Ishikawa (cell line): ENCODE data around the gene MAD1L1.
A peak's percentile ranks its signal among the peaks of the same experiment; 100 is the strongest.

Experiments
- CEBPB ChIP-seq: IDR thresholded peaks from 2 replicates; pipeline ENCODE4 v1.6.1; 2012
- CREB1 ChIP-seq: IDR thresholded peaks from 2 replicates; pipeline ENCODE4 v1.6.1; 2012; ENCODE audit warnings: low read depth
- EGR1 ChIP-seq: IDR thresholded peaks from 2 replicates; pipeline ENCODE4 v1.6.1; 2012
- EP300 ChIP-seq: IDR thresholded peaks from 2 replicates; pipeline ENCODE4 v1.6.1; 2012; ENCODE audit warnings: borderline replicate concordance
- FOXM1 ChIP-seq: IDR thresholded peaks from 2 replicates; pipeline ENCODE4 v1.6.1; 2012; ENCODE audit warnings: low read depth, borderline replicate concordance
- NFIC ChIP-seq: IDR thresholded peaks from 2 replicates; pipeline ENCODE4 v1.6.1; 2012
- RAD21 ChIP-seq: IDR thresholded peaks from 2 replicates; pipeline ENCODE4 v1.6.1; 2012; ENCODE audit warnings: low read depth
- REST ChIP-seq: IDR thresholded peaks from 2 replicates; pipeline ENCODE4 v1.6.1; 2012; ENCODE audit warnings: low read depth, mild to moderate bottlenecking
- TAF1 ChIP-seq: IDR thresholded peaks from 2 replicates; pipeline ENCODE4 v1.6.1; 2012; ENCODE audit warnings: low read depth, mild to moderate bottlenecking
- TCF12 ChIP-seq: IDR thresholded peaks from 2 replicates; pipeline ENCODE4 v1.6.1; 2012; ENCODE audit warnings: low read depth
- TEAD4 ChIP-seq: IDR thresholded peaks from 2 replicates; pipeline ENCODE4 v1.6.1; 2012
- YY1 ChIP-seq: IDR thresholded peaks from 2 replicates; pipeline ENCODE4 v1.6.1; 2012; ENCODE audit warnings: low read depth
- ZBTB7A ChIP-seq: IDR thresholded peaks from 2 replicates; pipeline ENCODE4 v1.6.1; 2012; ENCODE audit warnings: low read depth
- TF ChIP-seq, protein P1 (sequence below): IDR thresholded peaks from 2 replicates; pipeline ENCODE4 v1.6.1; 2012
- TF ChIP-seq, protein P2 (sequence below): IDR thresholded peaks from 2 replicates; pipeline ENCODE4 v1.6.1; 2012

The MAD1L1 gene

GRCh38 chr7:1952781-1953180 is 280.0 kb downstream of the MAD1L1 start:
- TF ChIP-seq REST (no peak), EP300 (no peak), EGR1 (no peak), CREB1 (no peak), RAD21 (no peak)
- TF ChIP-seq, protein P1, sequence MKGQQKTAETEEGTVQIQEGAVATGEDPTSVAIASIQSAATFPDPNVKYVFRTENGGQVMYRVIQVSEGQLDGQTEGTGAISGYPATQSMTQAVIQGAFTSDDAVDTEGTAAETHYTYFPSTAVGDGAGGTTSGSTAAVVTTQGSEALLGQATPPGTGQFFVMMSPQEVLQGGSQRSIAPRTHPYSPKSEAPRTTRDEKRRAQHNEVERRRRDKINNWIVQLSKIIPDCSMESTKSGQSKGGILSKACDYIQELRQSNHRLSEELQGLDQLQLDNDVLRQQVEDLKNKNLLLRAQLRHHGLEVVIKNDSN, result no peak

DNA sequence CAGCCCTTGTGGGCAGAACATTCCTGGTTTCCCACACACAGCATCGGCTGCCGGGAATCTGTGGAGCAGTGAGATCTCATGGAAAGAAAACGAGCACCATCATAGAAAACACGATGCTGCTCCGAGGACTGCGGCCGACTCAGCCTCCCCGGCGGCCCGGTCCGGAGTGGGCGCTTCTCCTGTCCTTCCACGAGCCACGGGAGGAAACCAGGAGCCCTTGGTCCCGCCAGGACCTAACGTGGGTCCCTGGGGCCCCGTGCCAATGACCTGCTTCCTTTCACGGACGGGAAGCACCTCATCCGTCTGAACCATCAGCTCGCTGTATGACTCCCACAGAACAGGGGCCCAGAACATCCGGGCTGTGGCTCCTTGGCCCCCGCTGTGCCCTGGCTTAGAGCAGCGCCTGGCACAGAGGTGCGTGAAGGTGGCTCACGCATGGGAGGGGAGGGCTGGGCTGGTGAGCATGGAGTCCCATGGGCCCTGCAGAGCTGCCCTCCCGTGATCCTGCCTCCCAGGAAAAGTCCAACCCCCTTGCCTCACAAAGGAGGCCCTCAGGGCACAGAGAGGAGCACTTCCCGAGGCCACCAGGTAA is 280.5 kb downstream of the MAD1L1 start:
- no peak for TF ChIP-seq TEAD4

DNA sequence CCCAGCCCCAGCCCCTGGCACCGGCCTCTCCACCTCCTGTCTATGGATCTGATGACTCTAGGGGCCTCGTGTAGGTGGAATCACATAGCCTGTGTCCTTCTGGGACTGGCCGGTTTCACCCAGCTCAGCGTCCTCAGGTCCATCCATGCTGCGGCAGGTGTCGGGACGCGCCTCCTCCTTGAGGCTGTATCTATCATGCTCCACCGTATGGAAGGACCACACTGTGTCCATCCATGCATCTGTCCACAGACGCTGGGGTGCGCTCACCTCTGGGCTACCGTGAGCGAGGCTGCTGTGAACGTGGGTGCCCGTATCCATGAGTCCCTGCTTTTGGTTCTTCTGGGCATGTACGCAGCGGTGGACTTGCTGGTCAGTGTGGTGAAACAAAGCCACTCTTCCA is 281.1 kb downstream of the MAD1L1 start:
- no peak for TF ChIP-seq CEBPB
- TF ChIP-seq REST, result no peak
- TF ChIP-seq, protein P2, sequence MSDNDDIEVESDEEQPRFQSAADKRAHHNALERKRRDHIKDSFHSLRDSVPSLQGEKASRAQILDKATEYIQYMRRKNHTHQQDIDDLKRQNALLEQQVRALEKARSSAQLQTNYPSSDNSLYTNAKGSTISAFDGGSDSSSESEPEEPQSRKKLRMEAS, result no peak
- TF ChIP-seq TCF12, result no peak
- TF ChIP-seq EGR1, result no peak
- TF ChIP-seq EP300, result no peak
- TF ChIP-seq FOXM1, result no peak
- no peak for TF ChIP-seq TAF1

- no peak for TF ChIP-seq EP300
- no peak for TF ChIP-seq NFIC
- TF ChIP-seq, protein P1, result peak; percentile 86
- no peak for TF ChIP-seq CREB1
- TF ChIP-seq RAD21, result no peak
- no peak for TF ChIP-seq REST
- TF ChIP-seq EGR1, result no peak
- no peak for TF ChIP-seq CEBPB
- TF ChIP-seq TAF1, result no peak
- TF ChIP-seq YY1, result 0 out of 2 replicates have a peak, but pooled peaks have one; percentile 27
- TF ChIP-seq, protein P2, result peak; percentile 61
- TF ChIP-seq ZBTB7A, result no peak
Measured at GRCh38 chr7:1951159-1951536, 281.6 kb downstream of the MAD1L1 start.

GRCh38 chr7:1950452-1951158 is 282.1 kb downstream of the MAD1L1 start:
- TF ChIP-seq TAF1 (no peak), TCF12 (no peak), YY1 (no peak), CREB1 (no peak), FOXM1 (no peak), CEBPB (no peak), ZBTB7A (no peak), NFIC (no peak)
- TF ChIP-seq, protein P2, result no peak
